Measurements from ENCODE around the gene MACROD2.

Gene MACROD2

GRCh38 chr20:14632906-14633305 lies 637.6 kb downstream of the MACROD2 start:
- CTCF ChIA-PET = interaction anchor here (0.7 kb wide), 1 partner anchor 14 kb away, joined by 3 read pairs; no protein-coding TSS in a partner anchor
- no peak overlapping the region for H3K27ac ChIP-seq
- no peak for DNase-seq (ENCODE audit: low spot score)
- POLR2A ChIA-PET (ENCODE audit: low non-redundant PET) = no interaction called here
- TF ChIP-seq CTCF (conservative IDR thresholded peaks at IDR 0.05; ENCODE audit: low read depth) = no peak

- no peak for TF ChIP-seq CTCF (conservative IDR thresholded peaks at IDR 0.05; ENCODE audit: low read depth)
- no peak for DNase-seq (ENCODE audit: low spot score)
- ChIA-PET POLR2A (ENCODE audit: low non-redundant PET) (no interaction called here), CTCF (interaction anchor here (0.7 kb wide), 1 partner anchor 13 kb away, joined by 3 read pairs; no protein-coding TSS in a partner anchor)
- H3K27ac ChIP-seq = no peak overlapping the region
Observed at GRCh38 chr20:14633507-14633906, 638.2 kb downstream of the MACROD2 start.

- H3K27ac ChIP-seq = no peak overlapping the region
- CTCF ChIA-PET = no interaction called here
Observed at GRCh38 chr20:14634665-14635064, 639.3 kb downstream of the MACROD2 start.

GRCh38 chr20:14637441-14637840 lies 642.1 kb downstream of the MACROD2 start:
- TF ChIP-seq CTCF (conservative IDR thresholded peaks at IDR 0.05; ENCODE audit: low read depth) = no peak
- POLR2A ChIA-PET (ENCODE audit: low non-redundant PET) = no interaction called here
- DNase-seq (ENCODE audit: low spot score) = no peak
- CTCF ChIA-PET = interaction anchor here (0.6 kb wide), 1 partner anchor 73 kb away, joined by 4 read pairs; no protein-coding TSS in a partner anchor
- no peak overlapping the region for H3K27ac ChIP-seq

More at GRCh38 chr20:14634665-14635064, 639.3 kb downstream of the MACROD2 start:
- no peak for TF ChIP-seq CTCF (conservative IDR thresholded peaks at IDR 0.05; ENCODE audit: low read depth)
- peak; percentile 51 for DNase-seq (ENCODE audit: low spot score)
- POLR2A ChIA-PET (ENCODE audit: low non-redundant PET) = no interaction called here

GRCh38 chr20:14643146-14643545 lies 647.8 kb downstream of the MACROD2 start:
- ChIA-PET CTCF (interaction anchor here (0.6 kb wide), 1 partner anchor 285 kb away, joined by 4 read pairs; no protein-coding TSS in a partner anchor), POLR2A (ENCODE audit: low non-redundant PET) (no interaction called here)
- no peak for TF ChIP-seq CTCF (conservative IDR thresholded peaks at IDR 0.05; ENCODE audit: low read depth)
- no peak for DNase-seq (ENCODE audit: low spot score)
- H3K27ac ChIP-seq = no peak overlapping the region

- no peak for DNase-seq (ENCODE audit: low spot score)
- POLR2A ChIA-PET (ENCODE audit: low non-redundant PET) = no interaction called here
- TF ChIP-seq CTCF (conservative IDR thresholded peaks at IDR 0.05; ENCODE audit: low read depth) = no peak
- CTCF ChIA-PET = interaction anchor here (0.6 kb wide), 1 partner anchor 286 kb away, joined by 4 read pairs; no protein-coding TSS in a partner anchor
- no peak overlapping the region for H3K27ac ChIP-seq
Observed at GRCh38 chr20:14643556-14643955, 648.2 kb downstream of the MACROD2 start.
